GM10266 (cell line): ENCODE data around the gene ZNF280A.
"Not testable (repeated sequence)": the region's sequence is repeated elsewhere in the genome, so short reads cannot be mapped to it uniquely, and the experiment has no call there.

Experiments
- DNase-seq: peaks from one replicate; pipeline ENCODE4 v3.0.0; 2012; ENCODE audit errors: extremely low spot score
- CTCF ChIP-seq: IDR thresholded peaks from 2 replicates; pipeline ENCODE4 v1.5.1; 2012; ENCODE audit warnings: mild to moderate bottlenecking, low read depth; ENCODE audit not compliant: control insufficient read depth, insufficient read depth; ENCODE audit errors: missing control alignments

The ZNF280A gene

GRCh38 chr22:22536916-22537315, 16.8 kb upstream of the ZNF280A start:
- no peak for TF ChIP-seq CTCF
- no peak for DNase-seq

- DNase-seq: no peak
- no peak for TF ChIP-seq CTCF
These were observed 16.4 kb upstream of the ZNF280A start for GRCh38 chr22:22536515-22536914.

- TF ChIP-seq CTCF: no peak
These were observed 15.6 kb upstream of the ZNF280A start for GRCh38 chr22:22535662-22536061.

GRCh38 chr22:22534604-22535415, 14.7 kb upstream of the ZNF280A start:
- DNase-seq: no peak
- TF ChIP-seq CTCF: no peak

More at GRCh38 chr22:22535662-22536061, 15.6 kb upstream of the ZNF280A start:
- DNase-seq: no peak

DNA sequence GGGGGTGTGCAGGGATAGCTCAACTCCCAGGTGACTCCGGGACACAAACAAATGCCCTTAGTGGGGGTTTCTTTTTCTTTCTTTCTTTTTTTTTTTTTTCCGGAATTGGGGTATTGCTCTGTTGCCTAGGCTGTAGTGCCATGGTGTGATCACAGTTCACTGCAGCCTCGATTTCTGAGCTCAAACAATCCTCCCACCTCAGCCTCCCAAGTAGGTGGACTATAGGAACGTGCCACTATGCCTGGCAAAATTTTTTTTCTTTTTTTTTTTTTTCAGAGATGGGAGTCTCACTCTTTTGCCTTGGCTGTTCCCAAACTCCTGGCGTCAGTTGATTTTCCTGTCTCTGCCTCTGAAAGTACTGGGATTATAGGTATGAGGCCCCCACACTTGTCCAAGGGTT, 13.8 kb upstream of the ZNF280A start:
- no peak for TF ChIP-seq CTCF
- DNase-seq: no peak

DNA sequence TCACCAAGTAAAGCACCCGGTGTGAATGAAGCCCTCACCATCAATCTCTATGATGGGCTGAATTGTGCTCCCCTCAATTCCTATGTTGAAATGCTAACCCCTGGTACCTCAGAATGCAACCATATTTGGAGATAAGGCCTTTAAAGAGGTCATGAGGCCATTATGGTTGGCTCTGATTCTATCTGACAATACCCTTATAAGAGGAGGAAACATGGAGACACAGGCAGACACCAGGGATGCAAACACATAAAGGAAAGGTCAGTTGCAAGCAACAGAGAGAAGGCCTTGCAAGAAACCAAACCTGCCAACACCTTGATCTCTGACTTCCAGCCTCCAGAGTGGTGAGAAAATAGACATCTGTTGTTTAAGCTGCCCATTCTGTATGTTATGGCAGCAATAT, 13.3 kb upstream of the ZNF280A start:
- TF ChIP-seq CTCF: no peak
- no peak for DNase-seq

DNA sequence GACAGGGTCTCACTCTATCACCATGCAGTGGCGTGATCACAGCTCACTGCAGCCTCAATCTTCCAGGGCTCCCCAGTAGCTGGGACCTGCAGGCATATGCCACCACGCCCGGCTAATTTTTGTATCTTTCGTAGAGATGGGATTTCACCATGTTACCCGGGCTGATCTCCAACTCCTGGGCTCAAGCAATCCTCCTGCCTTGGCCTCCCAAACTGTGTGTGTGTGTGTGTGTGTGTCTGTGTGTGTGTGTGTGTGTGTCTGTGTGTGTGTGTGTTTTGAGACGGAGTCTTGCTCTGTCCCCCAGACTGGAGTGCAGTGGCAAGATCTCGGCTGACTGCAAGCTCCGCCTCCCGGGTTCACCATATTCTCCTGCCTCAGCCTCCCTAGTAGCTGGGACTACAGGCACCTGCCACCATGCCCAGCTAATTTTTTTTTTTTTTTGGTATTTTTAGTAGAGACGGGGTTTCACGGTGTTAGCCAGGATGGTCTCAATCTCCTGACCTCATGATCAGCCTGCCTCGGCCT, 12.5 kb upstream of the ZNF280A start:
- DNase-seq: not testable (repeated sequence)
